NOMO-1 treated with dmso at 0.1 percent for 144 hours (cell line): ENCODE results near the gene GLRX3.
"Not testable (repeated sequence)": the region's sequence is repeated elsewhere in the genome, so short reads cannot be mapped to it uniquely, and the experiment has no call there.

Experiments used
- DNase-seq: peaks from one replicate; lab custom pipeline; 2025; ENCODE audit not compliant: unreplicated experiment; lab: John Stamatoyannopoulos, UW

GLRX3 gene

GRCh38 chr10:130188195-130189175 lies 52.3 kb downstream of the GLRX3 start:
- no peak for DNase-seq

- DNase-seq = no peak
Measured at GRCh38 chr10:130189608-130190054, 53.4 kb downstream of the GLRX3 start.

GRCh38 chr10:130190055-130190736 lies 54.0 kb downstream of the GLRX3 start:
- peak; percentile 8 for DNase-seq

GRCh38 chr10:130190737-130191115 lies 54.5 kb downstream of the GLRX3 start:
- DNase-seq = no peak

GRCh38 chr10:130191380-130191779 lies 55.2 kb downstream of the GLRX3 start:
- no peak for DNase-seq

GRCh38 chr10:130192276-130192848 lies 56.2 kb downstream of the GLRX3 start:
- DNase-seq = no peak

GRCh38 chr10:130193033-130193432 lies 56.8 kb downstream of the GLRX3 start:
- DNase-seq = no peak

GRCh38 chr10:130193493-130194193 lies 57.5 kb downstream of the GLRX3 start:
- DNase-seq = no peak

- DNase-seq = no peak
Measured at GRCh38 chr10:130194194-130194990, 58.2 kb downstream of the GLRX3 start.

GRCh38 chr10:130194991-130195645 lies 58.9 kb downstream of the GLRX3 start:
- DNase-seq = no peak

GRCh38 chr10:130195746-130196294 lies 59.6 kb downstream of the GLRX3 start:
- DNase-seq = no peak

GRCh38 chr10:130196511-130197487 lies 60.6 kb downstream of the GLRX3 start:
- DNase-seq = no peak

GRCh38 chr10:130198651-130199050 lies 62.5 kb downstream of the GLRX3 start:
- no peak for DNase-seq

GRCh38 chr10:130200179-130201042 lies 64.2 kb downstream of the GLRX3 start:
- DNase-seq = no peak

GRCh38 chr10:130201043-130201380 lies 64.8 kb downstream of the GLRX3 start:
- DNase-seq = no peak

- DNase-seq = not testable (repeated sequence)
Measured at GRCh38 chr10:130202150-130202549, 66.0 kb downstream of the GLRX3 start.

- no peak for DNase-seq
Measured at GRCh38 chr10:130202984-130203621, 66.9 kb downstream of the GLRX3 start.
